HG03045 (cell line): ENCODE results near the gene ANAPC4.
A peak's percentile ranks its signal among the peaks of the same experiment; 100 is the strongest.

ENCODE experiments used
- ATAC-seq: cut with Tn5 transposase; IDR thresholded peaks from one replicate; pipeline ENCODE4 v1.9.1; 2021; ENCODE audit warnings: mild to moderate bottlenecking, moderate library complexity; ENCODE audit not compliant: unreplicated experiment

The ANAPC4 gene

DNA sequence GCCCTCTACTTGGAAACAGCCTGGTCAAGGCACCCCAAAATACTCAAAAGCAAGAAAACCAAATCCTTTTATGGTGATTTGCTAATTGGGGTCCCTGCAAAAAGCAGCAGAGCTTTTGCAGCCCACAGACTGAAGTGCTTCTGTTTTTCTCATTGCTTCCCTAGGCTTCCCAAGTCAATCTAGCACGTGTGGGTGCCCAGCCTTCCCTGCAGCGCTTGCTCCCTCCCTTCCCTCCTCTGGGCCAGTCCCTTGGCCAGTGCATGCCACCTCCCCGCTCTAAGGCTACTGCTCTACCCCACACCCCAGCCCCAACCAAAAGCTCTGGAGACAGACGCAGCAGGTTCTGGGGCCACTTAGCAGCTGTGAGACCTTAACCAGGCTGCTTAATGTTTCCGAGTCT is 53.6 kb downstream of the ANAPC4 start:
- no peak for ATAC-seq

DNA sequence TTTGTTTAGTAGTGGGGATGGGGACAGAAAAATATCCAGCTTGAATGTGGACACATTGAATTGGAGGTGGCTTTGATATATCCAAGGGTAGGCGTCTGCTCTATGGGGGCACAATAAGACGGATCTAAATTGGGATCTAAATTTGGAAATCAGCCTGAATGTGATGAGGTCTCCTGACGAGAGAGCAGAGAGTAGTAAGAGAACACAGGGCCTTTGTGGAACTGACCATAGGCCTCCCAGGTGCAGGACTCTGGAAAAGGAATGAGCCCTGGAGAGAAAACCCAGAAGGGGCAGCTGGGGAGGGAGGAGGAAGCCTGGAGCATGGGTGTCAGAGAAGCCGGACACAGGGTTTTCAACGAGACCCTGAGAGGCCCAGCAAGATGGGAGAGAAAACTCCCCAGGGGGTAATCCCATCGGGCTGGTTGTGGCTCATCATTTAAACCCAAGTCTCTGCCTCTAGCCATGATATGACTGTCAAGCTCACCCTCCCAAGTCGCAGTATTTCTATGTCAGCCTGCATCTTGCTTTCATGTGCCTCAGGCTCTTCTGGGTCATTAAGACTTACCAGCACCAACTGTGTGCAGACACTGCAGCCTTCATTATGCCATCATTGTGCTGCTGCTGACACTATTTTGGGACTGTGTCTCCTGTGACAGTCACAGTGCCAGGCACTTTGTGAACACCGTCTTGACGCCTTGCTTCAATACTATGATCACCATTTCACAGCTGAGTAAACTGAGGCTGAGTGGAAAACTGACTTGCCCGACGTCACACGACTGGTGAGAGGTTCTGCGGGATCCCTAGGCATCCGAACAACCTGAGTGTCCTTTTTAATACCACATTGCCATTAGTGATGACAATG is 57.1 kb downstream of the ANAPC4 start:
- ATAC-seq = no peak

DNA sequence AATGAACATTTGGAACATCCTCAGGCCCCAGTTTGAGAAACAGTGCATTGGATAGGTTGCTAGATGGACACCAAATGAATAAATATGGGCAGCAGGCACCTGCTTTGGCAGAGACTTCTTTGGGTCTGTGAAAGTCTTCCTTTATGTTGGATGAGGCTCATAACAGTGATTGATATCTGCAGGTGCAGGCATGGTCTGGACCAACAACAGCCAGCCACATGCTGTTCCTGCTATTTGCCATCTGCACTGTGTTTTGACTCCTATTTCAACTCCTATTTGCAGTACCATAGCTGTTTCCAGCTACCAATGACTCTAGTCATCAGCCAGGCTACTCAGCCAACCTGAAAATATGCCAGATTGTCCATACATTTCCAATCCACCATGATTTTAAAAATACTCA is 60.9 kb downstream of the ANAPC4 start:
- no peak for ATAC-seq

DNA sequence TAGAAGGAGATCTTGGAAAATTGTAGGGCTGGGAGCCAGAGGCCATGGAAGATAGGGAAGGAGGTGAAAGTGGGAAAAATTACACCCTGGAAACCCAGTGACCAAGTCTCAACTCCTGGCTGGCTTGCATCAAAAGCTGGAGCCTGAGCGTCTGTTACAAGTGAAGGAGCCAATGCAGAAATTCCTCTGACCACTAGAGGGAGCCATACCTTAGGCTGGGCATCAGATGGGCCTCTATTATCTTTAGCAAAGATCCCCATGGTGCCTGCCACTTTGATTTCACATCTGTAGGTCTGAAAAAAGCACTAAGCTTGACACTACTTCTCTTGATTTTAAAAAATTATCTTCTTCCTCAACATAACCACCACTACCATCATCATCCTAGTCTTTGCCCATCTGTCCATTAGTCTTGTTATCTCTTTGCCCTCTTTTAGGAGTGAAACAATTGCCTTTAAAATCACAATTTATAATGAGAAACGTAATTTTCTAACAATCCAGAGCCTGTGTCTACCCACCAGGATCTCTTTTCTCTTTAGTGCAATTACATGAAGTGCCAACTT is 62.9 kb downstream of the ANAPC4 start:
- peak; percentile 83 for ATAC-seq

DNA sequence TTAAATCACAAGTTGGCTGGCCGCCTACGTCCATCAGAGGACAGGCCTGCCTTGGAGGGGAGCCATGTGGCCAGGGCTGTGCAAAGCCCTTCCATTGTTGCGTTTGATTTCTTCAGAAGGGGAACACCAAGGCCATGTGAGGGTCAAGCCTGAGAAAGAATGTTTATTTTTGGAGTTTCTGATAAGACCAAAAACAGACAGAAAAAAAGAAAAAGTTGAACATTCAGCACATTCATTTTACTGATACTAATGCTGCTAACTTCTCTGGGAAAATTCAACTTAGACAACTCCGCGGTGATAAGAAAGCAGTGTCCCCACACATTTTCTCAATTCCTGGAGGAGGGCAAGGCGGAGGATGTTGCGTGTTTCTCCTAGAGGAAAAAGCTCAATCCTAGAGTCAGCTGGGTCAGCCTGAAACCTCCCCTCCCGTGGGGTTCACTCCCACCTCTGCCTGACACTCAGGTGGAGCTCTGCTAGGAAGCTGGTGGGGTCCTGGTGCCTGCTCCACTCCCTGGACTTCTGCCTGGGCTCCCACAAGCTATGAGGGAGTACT is 63.5 kb downstream of the ANAPC4 start:
- ATAC-seq = no peak

DNA sequence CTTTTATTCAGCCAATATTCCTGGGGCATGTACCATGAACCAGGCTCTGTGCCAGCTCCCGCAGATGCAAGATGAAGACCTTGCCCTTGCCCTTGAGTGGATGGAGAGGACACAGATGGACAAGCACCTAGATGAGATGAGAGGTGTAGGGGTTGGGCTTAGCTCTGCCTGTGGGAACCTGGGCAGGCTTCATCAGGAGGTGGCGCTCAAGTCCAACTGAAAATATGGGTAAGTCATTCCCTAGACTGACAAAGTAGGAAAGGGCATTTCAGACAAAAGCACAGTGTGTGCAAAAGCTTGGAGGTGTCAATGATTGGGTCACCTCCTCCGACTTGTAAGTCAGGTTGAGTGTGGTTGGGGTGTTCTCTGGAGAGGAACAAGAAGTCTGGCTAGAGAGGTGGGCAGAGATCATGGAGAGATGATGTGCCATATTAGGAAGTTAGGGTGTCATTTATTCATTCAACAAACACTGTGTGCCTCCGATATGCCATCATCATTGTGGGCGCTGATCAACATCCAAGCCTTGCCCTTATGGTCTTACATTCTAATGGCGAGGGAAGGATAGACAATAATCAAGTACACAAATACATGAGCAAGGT is 64.6 kb downstream of the ANAPC4 start:
- no peak for ATAC-seq

DNA sequence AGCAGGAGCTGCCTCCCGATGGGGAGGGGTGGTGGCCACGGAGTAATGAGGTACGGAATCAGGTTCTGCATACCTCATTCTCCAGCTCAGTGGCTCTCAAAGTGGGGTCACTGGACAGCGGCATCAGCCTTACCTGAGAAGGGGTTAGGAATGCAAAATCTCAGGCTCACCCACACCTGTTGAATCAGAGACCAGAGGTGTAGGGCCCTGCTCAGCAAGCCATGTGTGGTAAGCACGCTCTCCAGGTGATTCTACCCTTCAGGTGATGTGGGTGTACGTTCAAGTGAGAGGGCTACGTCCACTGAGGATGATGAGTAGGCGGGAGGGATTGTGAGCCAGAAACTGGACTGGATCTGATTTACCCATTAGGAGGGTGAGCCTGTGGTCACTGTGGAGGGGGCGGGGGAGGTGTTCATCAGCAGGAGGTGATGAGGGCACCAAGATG is 65.8 kb downstream of the ANAPC4 start:
- no peak for ATAC-seq

DNA sequence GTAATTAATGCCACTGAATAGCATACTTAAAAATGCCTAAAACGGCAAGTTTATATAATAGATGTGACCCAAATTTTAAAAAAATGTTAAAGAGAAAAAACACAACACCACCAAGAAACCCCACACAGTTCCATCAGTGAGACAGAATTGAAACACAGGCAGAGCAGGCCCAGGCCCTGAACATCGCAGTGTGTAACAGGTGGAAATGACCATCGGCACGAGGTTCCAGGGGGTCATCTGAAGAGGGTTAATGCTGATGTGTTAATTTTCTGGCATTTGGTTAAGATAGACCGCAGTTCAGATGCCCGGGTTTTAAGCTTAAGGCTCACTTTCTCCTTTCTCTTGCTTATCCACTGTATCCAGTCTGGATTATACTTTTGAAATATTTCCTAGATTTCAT is 66.8 kb downstream of the ANAPC4 start:
- ATAC-seq = no peak

DNA sequence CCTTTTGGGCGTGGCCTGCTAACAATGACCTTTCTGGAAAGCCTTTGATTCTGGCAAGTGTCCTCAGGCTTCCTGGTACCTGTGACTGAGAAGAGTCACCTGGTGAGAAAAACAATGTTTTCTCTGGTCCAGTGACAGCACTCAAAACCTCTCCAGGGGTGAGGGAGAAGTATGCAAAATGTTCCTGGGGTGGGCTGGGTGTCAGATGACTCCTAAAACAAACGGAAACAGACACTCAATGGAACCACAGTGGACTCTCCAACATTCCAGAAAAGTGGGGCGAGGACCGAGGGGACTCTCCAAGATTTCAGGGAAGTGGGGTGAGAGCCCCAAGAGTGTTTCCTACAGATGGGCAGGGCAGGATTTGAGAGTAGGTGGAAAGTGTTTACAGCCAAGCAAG is 69.5 kb downstream of the ANAPC4 start:
- ATAC-seq = no peak

DNA sequence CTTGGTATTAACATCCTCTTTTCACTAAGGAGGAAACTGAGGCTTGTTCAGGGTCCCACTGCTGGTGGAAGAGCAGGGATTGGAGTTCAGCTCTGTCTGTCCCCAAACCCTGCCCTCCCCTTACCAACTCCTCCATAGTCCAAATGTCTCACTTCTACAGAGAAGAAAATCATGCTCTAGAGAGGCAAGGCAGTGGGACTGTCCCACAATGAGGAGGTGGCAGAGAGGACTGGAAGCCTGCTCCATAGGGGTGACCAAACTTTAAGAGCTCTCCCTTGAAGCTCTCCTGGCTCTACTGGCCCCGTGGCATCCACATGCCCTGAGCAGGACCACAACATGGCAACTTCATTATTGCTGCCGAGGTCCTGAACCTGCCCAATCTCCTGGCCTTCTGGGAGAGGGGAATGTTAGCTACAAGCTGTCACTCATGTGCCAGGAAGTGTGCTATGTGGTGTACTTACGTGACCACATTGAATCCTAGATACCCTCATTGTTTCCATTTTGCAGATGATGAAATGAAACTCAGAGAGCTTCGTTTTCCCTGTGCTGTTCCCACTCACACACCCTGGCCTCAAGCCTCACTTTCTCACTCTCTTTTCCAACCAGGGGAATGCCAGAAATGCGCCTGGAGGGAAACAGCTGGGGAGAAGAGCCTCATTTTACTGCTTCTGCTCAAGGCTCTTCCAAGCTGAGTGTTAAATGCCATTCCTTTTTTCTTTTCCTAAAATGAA is 71.5 kb downstream of the ANAPC4 start:
- no peak for ATAC-seq

DNA sequence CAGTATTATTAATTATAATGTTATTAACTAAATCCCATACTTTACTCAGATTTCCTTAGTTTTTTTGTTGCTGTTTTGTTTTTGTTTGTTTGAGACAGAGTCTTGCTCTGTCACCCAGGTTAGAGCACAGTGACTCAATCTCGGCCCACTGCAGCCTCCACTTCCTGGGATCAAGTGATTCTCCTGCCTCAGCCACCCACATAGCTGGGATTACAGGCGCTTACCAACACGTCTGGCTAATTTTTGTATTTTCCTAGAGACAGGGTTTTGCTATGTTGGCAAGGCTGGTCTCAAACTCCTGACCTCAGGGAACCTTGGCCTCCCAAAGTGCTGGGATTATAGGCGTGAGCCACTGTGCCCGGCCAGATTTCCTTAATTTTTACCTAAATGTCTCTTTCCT is 72.2 kb downstream of the ANAPC4 start:
- ATAC-seq = no peak

DNA sequence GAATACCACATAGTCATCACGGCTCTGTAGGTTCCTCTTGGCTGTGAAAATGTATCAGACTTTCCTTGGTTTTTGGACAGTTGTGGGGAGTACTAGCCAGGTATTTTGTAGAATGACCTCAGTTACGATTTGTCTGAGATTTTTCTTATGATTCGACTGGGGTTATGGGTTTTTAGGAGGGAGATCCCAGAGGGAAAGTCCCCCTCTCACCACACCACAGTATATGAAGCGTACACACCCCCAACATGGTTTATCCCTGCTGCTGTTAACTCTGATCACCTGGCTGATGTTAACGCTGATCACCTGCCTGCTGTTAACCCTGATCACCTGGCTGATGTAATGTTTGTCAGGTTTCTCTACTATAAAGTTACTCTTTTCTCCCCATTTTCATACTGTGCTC is 72.6 kb downstream of the ANAPC4 start:
- ATAC-seq = no peak

DNA sequence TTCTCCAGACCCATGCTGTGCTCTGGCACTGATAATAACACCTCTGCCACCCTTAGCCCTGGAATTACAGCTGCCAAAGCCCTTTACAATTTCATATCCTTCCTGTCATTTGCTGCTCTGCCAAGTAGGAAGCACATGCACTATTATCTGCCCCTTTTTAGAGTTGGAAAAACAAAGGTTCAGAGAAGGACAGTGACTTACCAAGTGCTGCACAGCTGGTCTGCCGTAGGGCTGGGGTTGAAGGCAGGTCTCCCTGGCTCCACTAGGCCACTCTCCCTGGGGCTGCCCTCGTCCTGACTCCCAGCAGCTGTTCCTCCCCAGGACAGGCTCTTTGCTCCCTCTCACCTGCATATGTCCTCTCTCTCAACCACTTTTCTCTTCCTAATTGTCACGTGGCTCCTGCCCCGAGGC is 73.4 kb downstream of the ANAPC4 start:
- no peak for ATAC-seq

DNA sequence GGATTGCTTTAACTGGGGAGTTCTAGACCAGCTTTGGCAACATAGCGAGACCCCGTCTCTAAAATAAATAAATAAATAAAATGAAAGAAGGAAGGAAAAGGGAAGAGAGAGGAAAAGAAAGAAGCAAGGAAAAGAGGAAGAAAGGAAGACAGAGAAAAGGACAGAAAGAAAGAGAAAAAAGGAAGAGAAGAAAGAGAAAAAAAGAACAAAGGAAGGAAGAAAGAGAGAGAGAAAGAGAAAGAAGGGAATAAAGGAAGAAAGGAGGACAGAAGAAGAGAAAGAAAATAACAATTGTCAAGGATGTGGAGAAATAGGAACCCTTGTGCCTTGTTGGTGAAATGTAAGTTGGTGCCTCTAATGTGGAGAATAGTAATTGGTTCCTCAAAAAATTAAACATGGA is 74.6 kb downstream of the ANAPC4 start:
- ATAC-seq = no peak

DNA sequence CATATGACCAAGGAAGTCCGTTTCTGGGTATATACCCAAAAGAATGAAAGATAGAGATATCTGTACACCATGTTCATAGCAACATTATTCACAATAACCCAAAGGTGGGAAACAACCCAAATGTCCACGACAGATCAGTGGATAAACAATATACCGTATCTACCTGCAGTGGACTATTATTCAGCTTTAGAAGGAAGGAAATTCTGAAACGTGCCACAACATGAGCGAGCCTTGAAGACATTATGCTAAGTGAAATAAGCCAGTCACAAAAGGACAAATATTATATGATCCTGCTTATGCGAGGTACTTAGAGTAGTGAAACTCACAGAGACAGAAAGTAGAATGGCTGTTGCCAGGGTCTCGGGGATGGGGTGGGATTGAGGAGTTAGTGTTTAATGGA is 75.0 kb downstream of the ANAPC4 start:
- no peak for ATAC-seq

DNA sequence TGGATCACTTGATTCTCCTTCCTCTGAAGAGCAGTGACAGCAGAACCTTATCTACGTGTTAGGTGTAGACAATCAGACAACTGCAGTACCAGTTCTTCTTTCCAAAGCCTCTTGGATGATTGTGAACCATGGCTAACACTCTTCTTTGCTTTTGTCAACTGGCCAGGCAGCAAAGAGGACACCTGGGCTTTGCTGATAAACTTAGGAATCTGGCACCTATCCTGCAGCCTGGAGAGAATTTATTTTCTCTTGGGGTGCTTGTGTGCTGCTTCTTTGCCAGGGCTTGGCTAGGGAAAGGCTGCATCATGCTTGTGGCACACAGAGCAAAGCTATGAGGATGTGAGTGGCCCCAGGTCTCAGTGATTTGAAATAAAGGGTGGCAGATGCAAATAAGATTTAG is 77.4 kb downstream of the ANAPC4 start:
- no peak for ATAC-seq

DNA sequence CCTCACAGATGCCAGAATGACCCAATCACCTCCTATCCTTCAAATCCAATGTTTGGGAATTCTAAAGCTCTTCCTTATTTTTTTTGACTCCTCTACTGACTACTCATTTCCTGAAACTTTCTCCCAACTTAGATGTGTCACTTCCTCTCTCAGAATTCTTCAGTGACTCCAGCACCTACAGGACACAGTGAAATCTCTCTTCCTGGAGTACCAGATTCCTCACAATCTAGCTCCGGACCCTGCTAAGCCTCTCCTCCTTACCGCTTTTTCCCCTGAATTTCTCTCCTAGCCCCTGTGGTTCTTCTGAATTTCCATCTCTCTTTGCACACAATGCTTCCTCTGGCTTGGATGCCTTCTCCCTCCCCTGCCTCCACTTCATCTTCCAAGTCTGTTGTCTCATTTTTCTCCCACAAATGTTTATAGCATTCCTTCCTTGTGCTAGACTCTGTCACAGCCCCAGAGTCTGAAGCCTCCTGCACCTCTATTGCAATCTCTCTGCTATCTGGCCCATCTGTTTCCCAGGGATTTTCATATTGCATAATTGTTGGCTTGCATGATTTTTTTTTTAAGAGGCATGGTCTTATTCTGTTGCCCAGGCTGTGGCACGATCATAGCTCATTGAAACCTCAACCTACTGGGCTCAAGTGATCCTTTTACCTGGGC is 80.1 kb downstream of the ANAPC4 start:
- no peak for ATAC-seq

DNA sequence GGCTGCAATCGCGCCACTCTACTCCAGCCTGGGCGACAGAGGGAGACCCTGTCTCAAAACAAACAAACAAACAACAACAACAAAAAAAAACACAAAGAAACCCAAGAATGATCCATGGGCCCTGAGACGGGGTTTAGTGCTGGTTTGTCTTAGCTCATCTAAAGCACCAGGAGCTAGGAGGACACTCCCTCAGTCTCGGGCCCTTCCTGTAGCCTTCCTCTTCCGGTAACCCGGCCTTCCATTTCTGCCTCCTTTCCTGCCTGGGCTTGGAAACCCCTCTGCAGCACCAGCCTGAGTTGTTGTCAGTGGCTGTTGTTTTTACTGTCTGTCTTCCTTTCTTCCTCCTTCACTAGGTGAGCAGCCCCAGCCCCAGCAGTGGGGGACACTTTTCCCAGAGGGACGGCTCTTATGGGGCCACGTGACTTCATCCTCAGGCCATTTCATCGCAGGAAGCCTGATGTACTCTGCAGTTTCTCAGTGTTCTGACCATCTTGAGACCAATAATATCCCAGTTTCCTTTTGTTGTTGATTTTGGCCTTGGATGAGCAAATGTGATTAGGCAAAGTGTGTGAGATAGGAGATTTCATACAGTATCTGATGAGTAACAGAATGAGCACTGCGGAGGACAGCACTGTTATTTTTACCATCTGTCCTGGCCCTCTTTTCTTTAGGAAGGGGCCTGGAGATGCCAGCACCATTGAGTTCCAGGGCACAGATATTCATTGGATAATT is 90.1 kb downstream of the ANAPC4 start:
- no peak for ATAC-seq

DNA sequence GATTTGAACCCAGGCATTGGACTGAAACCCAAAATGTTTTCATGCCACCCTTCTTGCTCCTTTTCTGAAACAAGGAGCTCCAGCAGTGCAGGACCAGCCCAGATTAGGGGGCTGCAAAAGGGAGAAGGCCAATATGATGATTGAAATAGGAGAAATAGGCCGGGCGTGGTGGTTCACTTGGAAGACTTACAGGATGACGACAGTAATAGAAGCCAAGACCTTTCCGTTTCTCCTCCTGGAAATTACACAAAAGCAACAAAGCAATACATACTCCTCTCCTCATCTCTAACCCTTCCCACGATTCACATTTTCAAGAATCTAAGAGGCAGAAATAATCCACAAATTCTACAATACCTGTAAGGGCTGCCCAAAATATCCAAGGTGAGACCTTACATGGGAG is 90.8 kb downstream of the ANAPC4 start:
- no peak for ATAC-seq
